ENCODE data around the gene USP7.

- TF ChIP-seq POLR2A (IDR thresholded peaks at IDR 0.05) (no peak), POLR2AphosphoS5 (IDR thresholded peaks at IDR 0.05) (no peak)
Observed at GRCh38 chr16:9002042-9002441, 38.3 kb upstream of the USP7 start.

All from breast epithelium (tissue), 3 donors.